Stimulated activated naive B cell treated with anti-CD40 and anti-IgM and Interleukin-4, amounts not matched to agents 10 μg/mL and 1 μg/mL and 100 μg/mL, for 72 hours (primary cell): Measurements from ENCODE around the gene SCGB1C2.
"Not testable (repeated sequence)": the region's sequence is repeated elsewhere in the genome, so short reads cannot be mapped to it uniquely, and the experiment has no call there.

Experiments used
- ATAC-seq, 2 donors: fragments of 150-1000 bp; cut with Tn5 transposase; replicated peaks; 2 replicates each; pipeline ENCODE4 v1.10.0; 2021; ENCODE audit warnings: moderate library complexity in 1 of 2
- DNase-seq: peaks from one replicate; pipeline ENCODE4 v3.0.0; 2021
- H3K27ac Mint-ChIP-seq: one replicate; pipeline ENCODE4 v1.8.0; 2022; ENCODE audit warnings: mild to moderate bottlenecking, mixed read lengths
- H3K27me3 Mint-ChIP-seq, 2 donors: one replicate each; pipeline ENCODE4 v1.8.0; 2022; ENCODE audit warnings: mixed read lengths in 2 of 2
- H3K36me3 Mint-ChIP-seq, 2 donors: one replicate each; pipeline ENCODE4 v1.8.0; 2022; ENCODE audit warnings: mixed read lengths in 2 of 2, mild to moderate bottlenecking in 1 of 2
- H3K4me1 Mint-ChIP-seq, 2 donors: one replicate each; pipeline ENCODE4 v1.8.0; 2022; ENCODE audit warnings: mixed read lengths in 2 of 2, mild to moderate bottlenecking in 1 of 2
- H3K4me3 Mint-ChIP-seq, 2 donors: one replicate each; pipeline ENCODE4 v1.8.0; 2022; ENCODE audit warnings: mild to moderate bottlenecking in 2 of 2, mixed read lengths in 2 of 2, moderate library complexity in 1 of 2
- H3K9me3 Mint-ChIP-seq, 2 donors: one replicate each; pipeline ENCODE4 v1.8.0; 2022; ENCODE audit warnings: mixed read lengths in 2 of 2, mild to moderate bottlenecking in 1 of 2

The SCGB1C2 gene

GRCh38 chr17:156094-156621 is 18.8 kb downstream of the SCGB1C2 start:
- H3K36me3 Mint-ChIP-seq, result no peaks in the 10 kb centered on the region
- ATAC-seq (no peak), DNase-seq (no peak)
- H3K4me1 Mint-ChIP-seq, result no peaks in the 10 kb centered on the region
- H3K4me3 Mint-ChIP-seq, result no peak overlapping the region
- H3K9me3 Mint-ChIP-seq, result no peaks in the 10 kb centered on the region
- peaks cover 11 to 26% of the 10 kb centered on the region in 2 donors for H3K27me3 Mint-ChIP-seq
- H3K27ac Mint-ChIP-seq, result no peak overlapping the region

DNA sequence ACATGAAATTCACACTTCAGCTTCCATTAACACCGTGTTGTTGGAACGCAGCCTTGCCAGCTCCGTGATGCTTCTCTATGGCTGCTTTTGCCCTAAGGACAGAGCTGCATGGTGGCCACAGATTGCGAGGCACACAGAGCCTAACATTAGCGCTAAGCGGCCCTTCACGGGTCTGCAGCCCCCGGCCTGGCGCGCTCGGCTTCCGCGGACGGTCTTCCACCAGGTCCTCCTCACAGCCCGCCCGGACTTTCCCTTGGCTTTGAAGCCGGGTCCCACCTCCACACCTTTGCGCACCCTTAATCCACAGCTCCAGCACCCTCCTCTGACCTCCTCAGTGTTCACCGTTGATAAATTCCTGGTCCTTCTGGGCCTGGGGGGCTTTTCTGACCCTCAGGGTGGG is 19.6 kb downstream of the SCGB1C2 start:
- Mint-ChIP-seq H3K36me3 (no peaks in the 10 kb centered on the region), H3K9me3 (no peaks in the 10 kb centered on the region), H3K4me3 (no peak overlapping the region), H3K27ac (peak overlapping the region; percentile 31), H3K27me3 (peaks cover 10 to 27% of the 10 kb centered on the region in 2 donors), H3K4me1 (no peaks in the 10 kb centered on the region)
- ATAC-seq (no peak), DNase-seq (no peak)

GRCh38 chr17:157901-158300 is 20.5 kb downstream of the SCGB1C2 start:
- DNase-seq, result no peak
- no peak overlapping the region for H3K27ac Mint-ChIP-seq
- peaks cover 10 to 24% of the 10 kb centered on the region in 2 donors for H3K27me3 Mint-ChIP-seq
- H3K9me3 Mint-ChIP-seq, result no peaks in the 10 kb centered on the region
- no peak overlapping the region for H3K4me3 Mint-ChIP-seq
- no peaks in the 10 kb centered on the region for H3K4me1 Mint-ChIP-seq
- ATAC-seq, result no peak
- H3K36me3 Mint-ChIP-seq, result no peaks in the 10 kb centered on the region

GRCh38 chr17:158379-158778 is 21.0 kb downstream of the SCGB1C2 start:
- Mint-ChIP-seq H3K27me3 (peaks cover 10 to 24% of the 10 kb centered on the region in 2 donors), H3K4me1 (peaks cover 0 to 2% of the 10 kb centered on the region in 2 donors), H3K36me3 (no peaks in the 10 kb centered on the region), H3K9me3 (no peaks in the 10 kb centered on the region), H3K27ac (no peak overlapping the region), H3K4me3 (no peak overlapping the region)
- ATAC-seq (no peak), DNase-seq (no peak)

GRCh38 chr17:159609-160008 is 22.2 kb downstream of the SCGB1C2 start:
- Mint-ChIP-seq H3K36me3 (no peaks in the 10 kb centered on the region), H3K4me3 (no peak overlapping the region), H3K27me3 (peaks cover 11 to 24% of the 10 kb centered on the region in 2 donors), H3K4me1 (peaks cover 2 to 4% of the 10 kb centered on the region in 2 donors), H3K9me3 (no peaks in the 10 kb centered on the region), H3K27ac (no peak overlapping the region)
- DNase-seq (no peak), ATAC-seq (no peak)

DNA sequence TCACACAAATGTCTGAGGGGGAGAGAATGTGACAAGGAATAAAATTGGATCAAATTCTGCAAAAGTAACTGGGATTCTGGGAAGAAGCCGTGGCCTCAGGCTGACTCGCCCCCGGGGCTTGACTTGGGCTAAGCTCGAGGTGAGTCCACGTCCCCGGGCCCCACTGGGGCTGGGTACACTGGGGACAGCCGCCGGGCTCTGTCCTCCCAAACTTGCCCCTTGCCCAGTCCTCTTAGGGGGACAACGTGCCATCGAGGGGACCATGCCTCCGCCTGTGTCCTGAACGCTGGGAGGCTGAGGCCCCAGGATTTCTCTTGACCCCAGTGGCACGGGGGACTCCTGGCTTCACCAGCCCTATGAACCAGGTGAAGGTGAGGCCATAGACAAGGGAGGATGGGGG is 23.0 kb downstream of the SCGB1C2 start:
- Mint-ChIP-seq H3K36me3 (no peaks in the 10 kb centered on the region), H3K27me3 (peaks cover 11 to 24% of the 10 kb centered on the region in 2 donors), H3K27ac (no peak overlapping the region), H3K4me1 (peaks cover 2 to 4% of the 10 kb centered on the region in 2 donors), H3K4me3 (no peak overlapping the region), H3K9me3 (no peaks in the 10 kb centered on the region)
- ATAC-seq (no peak), DNase-seq (no peak)

GRCh38 chr17:161481-161880 is 24.1 kb downstream of the SCGB1C2 start:
- no peaks in the 10 kb centered on the region for H3K9me3 Mint-ChIP-seq
- peaks cover 11 to 22% of the 10 kb centered on the region in 2 donors for H3K27me3 Mint-ChIP-seq
- H3K27ac Mint-ChIP-seq, result no peak overlapping the region
- H3K36me3 Mint-ChIP-seq, result no peaks in the 10 kb centered on the region
- H3K4me1 Mint-ChIP-seq, result peaks cover 2 to 4% of the 10 kb centered on the region in 2 donors
- H3K4me3 Mint-ChIP-seq, result no peak overlapping the region
- ATAC-seq (no peak), DNase-seq (no peak)

DNA sequence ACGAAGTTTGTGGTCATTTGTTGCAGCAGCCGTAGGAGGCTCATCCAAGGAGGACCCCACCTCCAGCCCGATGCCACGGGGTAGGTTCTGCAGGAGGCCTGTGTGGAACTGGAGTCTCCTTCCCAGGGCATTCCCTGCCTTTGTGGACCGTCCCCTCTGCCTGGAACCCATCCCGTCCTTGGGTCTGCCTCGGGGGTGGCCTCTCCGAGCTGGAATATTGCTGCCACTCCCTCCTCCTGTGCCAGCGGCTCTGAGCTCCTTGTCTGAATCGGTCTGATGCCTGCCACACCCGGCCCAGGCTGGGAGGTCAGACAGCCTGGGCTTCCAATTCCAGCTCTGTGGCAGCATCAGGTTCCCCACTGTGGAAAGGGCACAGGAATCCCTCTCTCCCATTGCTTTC is 25.3 kb downstream of the SCGB1C2 start:
- no peak overlapping the region for H3K4me3 Mint-ChIP-seq
- peaks cover 11 to 14% of the 10 kb centered on the region in 2 donors for H3K27me3 Mint-ChIP-seq
- peaks cover 2 to 4% of the 10 kb centered on the region in 2 donors for H3K4me1 Mint-ChIP-seq
- no peaks in the 10 kb centered on the region for H3K36me3 Mint-ChIP-seq
- no peak for ATAC-seq
- H3K9me3 Mint-ChIP-seq, result no peaks in the 10 kb centered on the region
- no peak overlapping the region for H3K27ac Mint-ChIP-seq
- DNase-seq, result no peak

DNA sequence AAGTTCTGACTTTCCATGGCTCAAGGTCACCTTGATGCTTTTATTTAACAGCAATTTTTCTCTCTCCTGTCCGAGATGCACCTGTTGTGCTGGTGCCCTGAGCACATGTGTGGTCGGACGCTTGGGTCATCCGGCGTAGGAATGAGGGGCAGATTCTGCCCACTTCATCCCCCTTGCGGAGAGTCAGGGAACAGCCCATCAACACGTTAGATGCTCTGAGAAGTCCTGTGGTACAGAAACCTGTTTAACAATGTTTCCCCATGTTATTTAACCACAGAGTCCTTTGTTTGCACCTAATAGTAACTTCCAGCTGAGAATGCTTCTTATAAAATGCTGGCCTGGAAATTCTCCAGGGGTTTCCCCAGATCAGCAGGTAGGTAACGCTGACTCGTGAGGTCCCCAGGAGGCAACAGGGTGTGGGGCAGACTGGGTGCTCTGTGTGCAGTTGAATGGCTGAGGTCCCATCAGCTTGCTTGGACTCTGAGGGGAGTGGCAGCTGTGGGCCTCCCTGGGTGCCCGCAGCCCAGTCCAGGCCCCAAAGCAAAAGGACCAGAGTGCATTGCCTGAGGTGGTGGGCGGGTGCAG is 26.2 kb downstream of the SCGB1C2 start:
- no peak for DNase-seq
- no peak for ATAC-seq
- Mint-ChIP-seq H3K4me1 (peaks cover 2 to 4% of the 10 kb centered on the region in 2 donors), H3K36me3 (no peaks in the 10 kb centered on the region), H3K4me3 (no peak overlapping the region), H3K27ac (no peak overlapping the region), H3K27me3 (peaks cover 9 to 11% of the 10 kb centered on the region in 2 donors), H3K9me3 (no peaks in the 10 kb centered on the region)

- ATAC-seq (peak; percentile 58 to 61), DNase-seq (no peak)
- Mint-ChIP-seq H3K27me3 (peaks cover 9 to 18% of the 10 kb centered on the region in 2 donors), H3K4me1 (peaks cover 2 to 4% of the 10 kb centered on the region in 2 donors), H3K36me3 (no peaks in the 10 kb centered on the region), H3K27ac (no peak overlapping the region), H3K4me3 (no peak overlapping the region), H3K9me3 (no peaks in the 10 kb centered on the region)
Measured at GRCh38 chr17:164303-165235, 27.2 kb downstream of the SCGB1C2 start.

GRCh38 chr17:165939-166338 is 28.6 kb downstream of the SCGB1C2 start:
- Mint-ChIP-seq H3K36me3 (no peaks in the 10 kb centered on the region), H3K4me1 (peaks cover 2 to 4% of the 10 kb centered on the region in 2 donors), H3K9me3 (no peaks in the 10 kb centered on the region), H3K4me3 (no peak overlapping the region), H3K27me3 (peaks cover 16 to 23% of the 10 kb centered on the region in 2 donors), H3K27ac (no peak overlapping the region)
- no peak for ATAC-seq
- no peak for DNase-seq

DNA sequence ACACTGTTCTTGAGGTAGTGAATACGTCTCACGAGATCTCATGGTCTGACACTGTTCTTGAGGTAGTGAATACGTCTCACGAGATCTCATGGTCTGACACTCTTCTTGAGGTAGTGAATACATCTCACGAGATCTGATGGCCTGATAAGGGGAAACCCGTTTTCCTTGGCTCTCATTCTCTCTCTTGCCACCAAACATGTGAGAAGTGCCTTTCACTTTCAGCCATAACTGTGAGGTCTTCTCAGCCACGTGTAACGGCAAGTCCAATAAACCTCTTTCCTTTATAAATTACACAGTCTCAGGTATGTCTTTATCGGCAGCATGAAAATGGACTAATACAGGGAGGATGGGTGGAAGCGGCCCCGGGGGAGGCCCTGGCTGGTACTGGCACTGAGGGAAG is 31.2 kb downstream of the SCGB1C2 start:
- DNase-seq, H3K27ac Mint-ChIP-seq, ATAC-seq, H3K36me3 Mint-ChIP-seq, H3K9me3 Mint-ChIP-seq, H3K4me3 Mint-ChIP-seq, H3K4me1 Mint-ChIP-seq: not testable (repeated sequence)
- peaks cover 16 to 17% of the 10 kb centered on the region in 2 donors for H3K27me3 Mint-ChIP-seq

GRCh38 chr17:170130-170670 is 32.8 kb downstream of the SCGB1C2 start:
- Mint-ChIP-seq H3K4me3 (no peak overlapping the region), H3K27ac (no peak overlapping the region), H3K9me3 (no peaks in the 10 kb centered on the region), H3K27me3 (peaks cover 13 to 16% of the 10 kb centered on the region in 2 donors), H3K4me1 (no peaks in the 10 kb centered on the region), H3K36me3 (no peaks in the 10 kb centered on the region)
- ATAC-seq (no peak), DNase-seq (no peak)

- no peak for DNase-seq
- no peak overlapping the region for H3K27ac Mint-ChIP-seq
Measured at GRCh38 chr17:171871-172270, 34.5 kb downstream of the SCGB1C2 start.

More at GRCh38 chr17:171871-172270, 34.5 kb downstream of the SCGB1C2 start:
- Mint-ChIP-seq H3K36me3 (no peaks in the 10 kb centered on the region), H3K27me3 (peaks cover 13 to 16% of the 10 kb centered on the region in 2 donors), H3K4me1 (no peaks in the 10 kb centered on the region), H3K9me3 (no peaks in the 10 kb centered on the region), H3K4me3 (no peak overlapping the region)
- ATAC-seq, result no peak
